Right forelimb (tissue), 1 donor: ENCODE data around the gene NT5C3B.
"Not testable (repeated sequence)": the region's sequence is repeated elsewhere in the genome, so short reads cannot be mapped to it uniquely, and the experiment has no call there.

Source experiments
- DNase-seq: peaks from one replicate; pipeline ENCODE4 v3.0.0-alpha.2; 2018

NT5C3B gene

GRCh38 chr17:41835800-41836549 is at the start of gene NT5C3B:
NT5C3B (minus strand) TSS chr17:41836232; CDS start chr17:41836193, 39 bp downstream.
- DNase-seq = peak; percentile 85

DNA sequence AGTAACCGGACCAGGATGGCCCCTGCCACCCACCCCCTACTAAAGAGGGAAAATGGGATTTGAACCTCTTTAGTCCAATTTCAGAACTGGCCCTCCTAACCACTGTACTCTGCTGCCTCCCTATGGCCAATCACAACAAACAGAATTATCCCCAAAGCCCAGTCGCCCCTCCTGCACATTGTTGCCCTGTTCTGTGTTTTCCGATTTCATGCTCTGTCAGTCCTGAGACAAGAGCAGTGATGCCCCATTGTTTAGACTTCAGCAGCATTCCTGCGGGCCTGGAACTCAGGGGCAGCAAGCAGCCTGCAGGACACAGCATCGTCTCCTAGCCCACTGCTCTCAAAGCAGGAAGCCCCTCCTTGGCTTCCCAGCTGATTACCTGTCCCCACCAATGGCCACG is 49.7 kb upstream of the NT5C3B start:
- no peak for DNase-seq

GRCh38 chr17:41882756-41883155 is 46.7 kb upstream of the NT5C3B start:
- no peak for DNase-seq

DNA sequence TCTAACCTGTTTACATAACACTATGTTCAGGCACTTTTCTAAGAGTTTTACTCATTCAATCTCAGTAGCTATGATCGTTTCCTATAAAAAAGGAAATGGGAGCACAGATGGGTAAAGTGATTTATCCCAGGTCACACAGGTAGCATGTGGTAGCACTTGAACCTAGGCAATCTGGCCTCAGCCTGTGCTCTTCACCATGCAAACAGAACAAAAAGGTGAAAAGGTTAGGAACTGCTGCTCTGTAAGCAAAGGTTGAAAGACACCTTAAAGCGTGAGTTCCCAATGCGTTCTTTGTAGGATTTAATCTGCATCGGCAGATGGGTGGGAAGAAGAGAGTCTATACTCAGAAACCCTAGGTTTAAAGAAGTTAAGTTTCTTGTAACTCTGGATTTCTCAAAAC is 44.1 kb upstream of the NT5C3B start:
- no peak for DNase-seq

DNA sequence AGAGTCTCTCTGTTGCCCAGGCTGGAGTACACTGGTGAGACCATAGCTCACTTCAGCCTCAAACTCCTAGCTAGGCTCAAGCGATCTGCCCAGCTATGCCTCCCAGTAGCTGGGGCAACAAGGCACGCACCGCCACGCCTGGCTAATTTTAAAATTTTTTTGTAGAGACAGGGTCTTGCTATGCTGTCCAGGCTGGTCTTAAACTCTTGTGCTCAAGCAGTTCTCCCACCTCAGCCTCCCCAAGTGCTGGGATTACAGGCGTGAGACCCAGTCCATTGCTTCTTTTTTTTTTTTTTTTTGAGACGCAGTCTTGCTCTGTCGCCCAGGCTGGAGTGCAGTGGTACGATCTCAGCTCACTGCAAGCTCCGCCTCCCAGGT is 38.2 kb upstream of the NT5C3B start:
- not testable (repeated sequence) for DNase-seq

DNA sequence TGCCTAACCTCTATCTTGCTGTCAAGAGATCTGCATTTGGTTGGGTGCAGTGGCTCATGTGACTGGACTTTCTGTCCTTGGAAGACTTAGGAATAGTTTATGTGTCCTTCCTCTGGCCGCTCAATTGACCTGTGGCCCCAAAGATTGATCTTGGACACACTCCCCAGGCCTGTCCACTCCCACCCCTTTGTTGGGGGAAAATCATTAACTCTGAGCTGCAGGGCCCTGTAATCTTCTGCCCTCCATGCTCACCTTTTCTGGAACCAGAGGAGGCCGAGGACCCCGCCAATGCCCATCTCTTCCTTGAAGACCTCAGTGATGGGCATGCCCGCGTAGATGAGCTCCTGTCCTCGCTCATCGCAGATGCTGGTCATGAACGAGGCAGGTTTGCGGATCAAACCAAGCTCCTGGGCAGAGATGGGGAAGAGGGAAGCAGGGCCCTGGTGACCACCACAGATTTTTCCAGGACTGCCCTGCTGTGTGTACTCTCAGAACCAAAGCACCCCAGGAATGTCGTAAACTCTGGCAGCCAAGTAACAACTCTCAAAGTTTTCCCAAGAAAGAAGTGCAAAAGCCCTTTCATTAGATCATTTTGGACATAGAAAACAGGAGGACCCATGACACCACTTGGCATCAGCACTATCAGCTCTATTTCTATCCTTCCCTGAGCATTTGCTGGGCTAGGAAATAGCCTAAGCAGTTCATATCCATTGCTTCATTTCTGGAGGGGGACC is 37.7 kb upstream of the NT5C3B start:
- no peak for DNase-seq

DNA sequence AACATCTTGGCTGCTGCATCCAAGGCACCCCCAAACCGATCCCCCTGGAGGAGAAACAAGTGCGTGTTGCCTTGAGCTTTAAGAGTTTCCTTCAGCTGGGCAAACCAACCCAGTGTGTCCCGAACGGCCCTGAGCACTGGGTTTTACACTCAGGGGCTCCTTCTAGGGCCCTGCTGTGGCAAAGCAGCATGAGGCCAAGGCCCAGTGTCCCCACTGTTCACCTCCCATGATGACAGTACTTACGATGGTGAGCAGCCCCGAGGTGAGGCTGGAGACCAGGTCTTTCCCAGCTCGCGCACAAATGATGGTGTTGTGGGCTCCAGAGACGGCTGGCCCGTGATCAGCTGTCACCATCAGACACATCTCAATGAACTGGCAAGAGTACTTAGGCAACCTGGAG is 35.8 kb upstream of the NT5C3B start:
- no peak for DNase-seq

DNA sequence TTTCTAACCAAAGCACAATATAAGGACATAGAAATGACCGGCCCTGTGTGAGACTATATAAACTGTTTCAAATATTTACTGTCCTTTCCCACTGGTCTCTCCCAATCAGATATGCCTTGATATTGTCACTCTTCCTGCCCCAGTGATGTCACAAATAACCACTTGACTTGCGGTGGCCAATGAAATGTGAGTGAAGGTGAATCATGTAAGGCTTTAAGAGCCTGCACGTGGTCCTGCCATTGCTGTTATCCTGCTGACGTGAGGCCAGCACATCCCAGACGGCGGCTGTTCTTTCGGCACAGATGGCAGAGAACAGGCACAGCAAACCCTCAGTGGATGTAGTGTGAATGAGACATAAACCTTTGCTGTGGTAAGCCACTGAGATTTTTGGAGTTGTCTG is 34.6 kb upstream of the NT5C3B start:
- no peak for DNase-seq

- no peak for DNase-seq
Observed at GRCh38 chr17:41870097-41870496, 34.1 kb upstream of the NT5C3B start.

GRCh38 chr17:41869426-41869825 is 33.4 kb upstream of the NT5C3B start:
- no peak for DNase-seq

DNA sequence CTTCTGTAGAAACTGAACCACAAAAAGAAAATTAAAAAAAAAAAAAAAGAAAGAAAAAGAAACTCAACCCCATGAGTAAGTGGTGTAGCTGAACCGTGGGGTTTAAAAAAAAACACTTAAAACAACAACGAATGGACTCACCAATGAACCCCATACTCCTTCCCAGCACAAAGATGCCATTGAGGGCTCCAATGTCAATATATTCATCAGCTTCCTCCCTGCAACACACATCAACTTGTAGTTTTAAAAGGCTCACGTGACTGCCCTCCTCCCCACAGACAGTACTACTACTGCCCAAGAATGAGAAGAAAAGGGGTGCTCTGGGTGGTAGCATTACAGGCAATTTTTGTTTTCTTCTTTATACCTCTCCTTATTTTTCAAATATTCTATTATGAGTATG is 32.5 kb upstream of the NT5C3B start:
- DNase-seq = no peak

GRCh38 chr17:41865596-41865893 is 29.5 kb upstream of the NT5C3B start:
- no peak for DNase-seq

DNA sequence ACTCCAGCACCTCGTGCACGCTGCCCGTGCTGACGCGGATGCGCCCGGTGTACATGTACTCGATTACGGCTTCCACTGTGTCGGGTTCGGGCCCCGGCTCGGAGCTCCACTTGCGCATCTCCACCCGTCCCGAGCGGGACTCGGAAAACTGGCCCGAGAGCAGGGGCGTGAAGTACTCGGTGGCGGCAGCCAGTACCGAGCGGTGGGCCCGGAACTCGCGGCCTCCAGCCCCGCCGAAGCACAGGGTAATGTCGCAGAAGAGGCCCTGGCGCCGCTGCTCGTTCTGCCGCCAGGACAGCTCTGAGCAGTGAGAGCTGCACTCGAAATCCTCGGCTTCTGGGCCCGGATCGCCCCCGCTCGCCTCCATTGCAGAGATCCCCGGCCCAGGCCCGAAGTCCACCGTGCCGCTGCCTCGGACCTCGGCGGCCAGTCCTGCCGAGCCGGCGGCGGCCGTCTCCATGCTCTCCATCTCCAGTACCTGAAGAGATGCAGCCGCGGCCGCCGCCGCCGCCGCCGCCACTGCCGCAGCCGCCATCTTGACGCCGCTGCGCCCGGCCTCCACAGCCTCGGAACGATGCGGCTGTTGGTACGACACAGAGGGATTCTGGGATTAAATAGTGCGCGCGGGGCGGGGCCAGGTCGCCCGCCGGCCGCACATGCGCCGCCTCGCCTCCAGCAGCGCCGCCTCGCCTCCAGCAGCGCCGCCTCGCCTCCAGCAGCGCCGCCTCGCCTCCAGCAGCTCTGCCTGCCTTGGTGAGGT is 29.0 kb upstream of the NT5C3B start, which contains the start of gene KLHL11:
KLHL11 (minus strand) TSS at position 588 of the 760 bp plus-strand sequence; CDS start at position 535, 53 bp downstream.
- peak; percentile 91 for DNase-seq

- DNase-seq = no peak
Observed at GRCh38 chr17:41864498-41864835, 28.4 kb upstream of the NT5C3B start.

DNA sequence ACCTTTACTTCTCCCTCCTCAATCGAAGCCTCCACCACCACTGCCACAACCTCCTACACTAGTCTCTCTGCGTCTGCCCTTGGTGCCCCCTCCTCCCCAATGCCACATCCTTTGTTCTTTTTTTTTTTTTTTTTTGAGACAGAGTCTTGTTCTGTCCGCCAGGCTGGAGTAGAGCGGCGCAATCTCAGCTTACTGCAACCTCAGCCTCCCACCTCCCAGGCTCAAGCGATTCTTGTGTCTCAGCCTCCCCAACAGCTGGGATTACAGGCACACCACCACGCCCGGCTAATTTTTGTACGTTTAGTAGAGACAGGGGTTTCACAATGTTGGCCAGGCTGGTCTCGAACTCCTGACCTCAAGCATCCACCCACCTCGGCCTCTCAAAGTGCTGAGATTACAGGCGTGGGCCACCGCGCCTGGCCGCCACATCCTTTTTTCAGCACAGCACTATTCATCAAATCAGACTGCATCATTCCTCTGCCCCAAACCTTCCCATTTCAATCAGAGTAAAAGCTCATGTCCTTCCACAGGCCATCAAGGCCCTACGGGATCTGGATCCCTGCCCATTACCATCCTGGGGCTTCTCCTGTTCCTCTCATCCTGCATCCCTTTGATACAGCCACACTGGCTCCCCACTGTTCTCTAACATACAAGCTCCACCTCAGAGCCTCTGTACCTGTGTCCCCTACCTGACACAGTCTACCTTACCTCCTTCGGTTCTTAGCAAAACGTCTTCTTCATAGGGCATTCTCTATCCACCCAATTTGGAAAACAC is 27.2 kb upstream of the NT5C3B start:
- no peak for DNase-seq

GRCh38 chr17:41860254-41860931 is 24.4 kb upstream of the NT5C3B start:
- no peak for DNase-seq

GRCh38 chr17:41851382-41851781 is 15.3 kb upstream of the NT5C3B start:
- DNase-seq = not testable (repeated sequence)

DNA sequence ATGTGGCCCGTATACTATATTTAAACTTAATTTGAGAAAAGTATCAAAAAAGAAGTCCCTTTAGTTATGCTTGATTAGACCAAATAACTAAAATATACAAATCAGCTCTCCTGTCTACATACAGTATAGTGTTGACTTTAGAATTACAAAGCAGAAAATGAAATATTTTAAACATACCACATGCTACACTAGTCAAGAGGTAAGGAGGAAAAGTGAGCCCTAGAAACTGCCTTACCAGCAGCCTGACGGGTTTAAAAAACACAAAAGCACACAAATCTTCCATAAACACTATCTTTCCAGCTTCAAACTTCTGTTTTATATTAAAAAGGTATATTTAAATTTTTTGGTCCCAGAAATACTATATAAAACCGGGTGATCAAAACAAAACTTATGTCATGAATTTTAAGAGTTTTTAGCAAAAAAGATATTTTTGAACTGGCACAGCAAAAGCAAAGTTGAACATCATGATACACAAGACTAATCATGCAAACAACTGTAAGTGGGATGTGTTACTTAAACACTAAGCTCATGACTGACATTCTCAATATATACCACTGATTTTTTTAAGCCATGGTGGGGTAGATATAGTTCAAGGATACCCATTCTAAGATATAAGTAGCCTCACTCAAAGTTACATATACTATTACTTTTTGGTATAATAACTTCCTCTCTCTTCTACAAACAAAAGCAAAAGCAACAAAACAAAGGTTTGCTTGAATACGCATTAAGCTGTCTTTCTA is 13.4 kb upstream of the NT5C3B start:
- no peak for DNase-seq

DNA sequence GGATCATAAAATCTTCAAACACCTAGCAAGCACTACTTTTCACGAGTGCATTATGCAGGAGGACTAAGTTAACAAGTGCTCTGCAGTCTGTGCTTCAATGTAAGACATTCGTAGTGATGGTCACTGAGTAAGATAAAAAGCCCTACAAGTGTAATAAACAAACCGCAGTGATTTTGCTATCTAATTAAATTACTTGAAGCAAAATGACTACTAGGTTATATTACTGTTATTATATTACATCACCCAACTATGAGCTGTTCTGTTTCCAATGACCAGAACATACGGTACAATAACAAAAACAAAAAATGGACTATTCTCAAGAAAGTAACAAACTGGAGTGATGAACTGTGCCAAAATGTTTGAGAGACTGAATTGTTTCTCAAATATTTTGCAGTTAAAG is 12.8 kb upstream of the NT5C3B start:
- DNase-seq = no peak

GRCh38 chr17:41844971-41845370 is 8.9 kb upstream of the NT5C3B start:
- DNase-seq = no peak

- not testable (repeated sequence) for DNase-seq
Observed at GRCh38 chr17:41840781-41841180, 4.7 kb upstream of the NT5C3B start.

GRCh38 chr17:41839448-41839847 is 3.4 kb upstream of the NT5C3B start:
- not testable (repeated sequence) for DNase-seq
